Measurements from ENCODE around the gene LYRM4. TPM values are rescaled to one million over a fixed set of nuclear protein-coding genes. Genes with fewer than 3 reads are reported as not detected.
A peak's percentile ranks its signal among the peaks of the same experiment; 100 is the strongest.

The LYRM4 gene
- total RNA-seq, 3 donors from 2014 or later, result 49.2 to 50.6 (median 50.0) TPM

- no peak for DNase-seq
- H3K36me3 Mint-ChIP-seq (ENCODE audit: insufficient read depth), result peaks cover 15% of the 10 kb centered on the region
- H3K4me3 Mint-ChIP-seq, result no peak overlapping the region
- H3K27me3 Mint-ChIP-seq (ENCODE audit: low read depth), result no peaks in the 10 kb centered on the region
- no peaks in the 10 kb centered on the region for H3K9me3 Mint-ChIP-seq
- peaks cover 49% of the 10 kb centered on the region for H3K4me1 Mint-ChIP-seq (ENCODE audit: low read depth)
- no peak for ATAC-seq
Measured at GRCh38 chr6:5290097-5290496, 29.3 kb upstream of the LYRM4 start.

- Mint-ChIP-seq H3K36me3 (ENCODE audit: insufficient read depth) (peaks cover 14% of the 10 kb centered on the region), H3K4me1 (ENCODE audit: low read depth) (peaks cover 44% of the 10 kb centered on the region), H3K27me3 (ENCODE audit: low read depth) (no peaks in the 10 kb centered on the region), H3K4me3 (no peak overlapping the region), H3K9me3 (no peaks in the 10 kb centered on the region)
- DNase-seq, result no peak
- no peak for ATAC-seq
Measured at GRCh38 chr6:5287966-5288297, 27.2 kb upstream of the LYRM4 start.

- no peaks in the 10 kb centered on the region for H3K9me3 Mint-ChIP-seq
- peaks cover 38% of the 10 kb centered on the region for H3K4me1 Mint-ChIP-seq (ENCODE audit: low read depth)
- DNase-seq (no peak), ATAC-seq (no peak)
- no peaks in the 10 kb centered on the region for H3K27me3 Mint-ChIP-seq (ENCODE audit: low read depth)
- peaks cover 14% of the 10 kb centered on the region for H3K36me3 Mint-ChIP-seq (ENCODE audit: insufficient read depth)
- no peak overlapping the region for H3K4me3 Mint-ChIP-seq
Measured at GRCh38 chr6:5287205-5287965, 26.6 kb upstream of the LYRM4 start.

- Mint-ChIP-seq H3K27me3 (ENCODE audit: low read depth) (no peaks in the 10 kb centered on the region), H3K36me3 (ENCODE audit: insufficient read depth) (peaks cover 14% of the 10 kb centered on the region), H3K4me3 (no peak overlapping the region), H3K4me1 (ENCODE audit: low read depth) (peaks cover 36% of the 10 kb centered on the region), H3K9me3 (no peaks in the 10 kb centered on the region)
- no peak for DNase-seq
- ATAC-seq, result no peak
Measured at GRCh38 chr6:5286780-5287179, 26.0 kb upstream of the LYRM4 start.

GRCh38 chr6:5285526-5285925, 24.8 kb upstream of the LYRM4 start:
- no peak overlapping the region for H3K4me3 Mint-ChIP-seq
- ATAC-seq, result no peak
- DNase-seq, result no peak
- no peaks in the 10 kb centered on the region for H3K27me3 Mint-ChIP-seq (ENCODE audit: low read depth)
- peaks cover 14% of the 10 kb centered on the region for H3K36me3 Mint-ChIP-seq (ENCODE audit: insufficient read depth)
- H3K9me3 Mint-ChIP-seq, result no peaks in the 10 kb centered on the region
- H3K4me1 Mint-ChIP-seq (ENCODE audit: low read depth), result peaks cover 40% of the 10 kb centered on the region

- DNase-seq, result no peak
- H3K36me3 Mint-ChIP-seq (ENCODE audit: insufficient read depth), result peaks cover 14% of the 10 kb centered on the region
- peaks cover 44% of the 10 kb centered on the region for H3K4me1 Mint-ChIP-seq (ENCODE audit: low read depth)
- no peak overlapping the region for H3K4me3 Mint-ChIP-seq
- H3K9me3 Mint-ChIP-seq, result no peaks in the 10 kb centered on the region
- H3K27me3 Mint-ChIP-seq (ENCODE audit: low read depth), result no peaks in the 10 kb centered on the region
- ATAC-seq, result no peak
Measured at GRCh38 chr6:5285081-5285480, 24.3 kb upstream of the LYRM4 start.

GRCh38 chr6:5282191-5282623, 21.5 kb upstream of the LYRM4 start:
- no peak for ATAC-seq
- Mint-ChIP-seq H3K4me3 (no peak overlapping the region), H3K4me1 (ENCODE audit: low read depth) (peaks cover 49% of the 10 kb centered on the region), H3K27me3 (ENCODE audit: low read depth) (no peaks in the 10 kb centered on the region), H3K36me3 (ENCODE audit: insufficient read depth) (peaks cover 14% of the 10 kb centered on the region), H3K9me3 (no peaks in the 10 kb centered on the region)
- no peak for DNase-seq

GRCh38 chr6:5280920-5281319, 20.2 kb upstream of the LYRM4 start:
- no peak for ATAC-seq
- H3K4me1 Mint-ChIP-seq (ENCODE audit: low read depth), result peaks cover 49% of the 10 kb centered on the region
- H3K9me3 Mint-ChIP-seq, result no peaks in the 10 kb centered on the region
- H3K36me3 Mint-ChIP-seq (ENCODE audit: insufficient read depth), result peaks cover 11% of the 10 kb centered on the region
- no peak for DNase-seq
- H3K27me3 Mint-ChIP-seq (ENCODE audit: low read depth), result no peaks in the 10 kb centered on the region
- no peak overlapping the region for H3K4me3 Mint-ChIP-seq

GRCh38 chr6:5279891-5280338, 19.2 kb upstream of the LYRM4 start:
- peaks cover 16% of the 10 kb centered on the region for H3K36me3 Mint-ChIP-seq (ENCODE audit: insufficient read depth)
- H3K4me1 Mint-ChIP-seq (ENCODE audit: low read depth), result peaks cover 44% of the 10 kb centered on the region
- H3K27me3 Mint-ChIP-seq (ENCODE audit: low read depth), result no peaks in the 10 kb centered on the region
- peak; percentile 90 to 94 for ATAC-seq
- no peaks in the 10 kb centered on the region for H3K9me3 Mint-ChIP-seq
- H3K4me3 Mint-ChIP-seq, result no peak overlapping the region
- DNase-seq, result no peak

- H3K9me3 Mint-ChIP-seq, result no peaks in the 10 kb centered on the region
- no peak for ATAC-seq
- H3K27me3 Mint-ChIP-seq (ENCODE audit: low read depth), result no peaks in the 10 kb centered on the region
- DNase-seq, result no peak
- H3K36me3 Mint-ChIP-seq (ENCODE audit: insufficient read depth), result peaks cover 14% of the 10 kb centered on the region
- H3K4me3 Mint-ChIP-seq, result no peak overlapping the region
- H3K4me1 Mint-ChIP-seq (ENCODE audit: low read depth), result peaks cover 45% of the 10 kb centered on the region
Measured at GRCh38 chr6:5278565-5279120, 17.9 kb upstream of the LYRM4 start.

- DNase-seq (no peak), ATAC-seq (no peak)
- H3K9me3 Mint-ChIP-seq, result no peaks in the 10 kb centered on the region
- no peaks in the 10 kb centered on the region for H3K27me3 Mint-ChIP-seq (ENCODE audit: low read depth)
- H3K4me3 Mint-ChIP-seq, result no peak overlapping the region
- peaks cover 49% of the 10 kb centered on the region for H3K4me1 Mint-ChIP-seq (ENCODE audit: low read depth)
- peaks cover 18% of the 10 kb centered on the region for H3K36me3 Mint-ChIP-seq (ENCODE audit: insufficient read depth)
Measured at GRCh38 chr6:5278047-5278446, 17.3 kb upstream of the LYRM4 start.

- no peak overlapping the region for H3K4me3 Mint-ChIP-seq
- H3K27me3 Mint-ChIP-seq (ENCODE audit: low read depth), result no peaks in the 10 kb centered on the region
- H3K9me3 Mint-ChIP-seq, result no peaks in the 10 kb centered on the region
- DNase-seq (no peak), ATAC-seq (no peak)
- peaks cover 52% of the 10 kb centered on the region for H3K4me1 Mint-ChIP-seq (ENCODE audit: low read depth)
- peaks cover 21% of the 10 kb centered on the region for H3K36me3 Mint-ChIP-seq (ENCODE audit: insufficient read depth)
Measured at GRCh38 chr6:5277589-5277988, 16.8 kb upstream of the LYRM4 start.

- DNase-seq (no peak), ATAC-seq (no peak)
- peaks cover 22% of the 10 kb centered on the region for H3K36me3 Mint-ChIP-seq (ENCODE audit: insufficient read depth)
- no peaks in the 10 kb centered on the region for H3K9me3 Mint-ChIP-seq
- H3K4me1 Mint-ChIP-seq (ENCODE audit: low read depth), result peaks cover 45% of the 10 kb centered on the region
- no peak overlapping the region for H3K4me3 Mint-ChIP-seq
- H3K27me3 Mint-ChIP-seq (ENCODE audit: low read depth), result no peaks in the 10 kb centered on the region
Measured at GRCh38 chr6:5276581-5276980, 15.8 kb upstream of the LYRM4 start.

- Mint-ChIP-seq H3K9me3 (no peaks in the 10 kb centered on the region), H3K4me1 (ENCODE audit: low read depth) (peaks cover 42% of the 10 kb centered on the region), H3K4me3 (no peak overlapping the region), H3K36me3 (ENCODE audit: insufficient read depth) (peaks cover 29% of the 10 kb centered on the region), H3K27me3 (ENCODE audit: low read depth) (no peaks in the 10 kb centered on the region)
- ATAC-seq, result no peak
- no peak for DNase-seq
Measured at GRCh38 chr6:5275497-5275896, 14.7 kb upstream of the LYRM4 start.

- Mint-ChIP-seq H3K36me3 (ENCODE audit: insufficient read depth) (peaks cover 30% of the 10 kb centered on the region), H3K4me3 (no peak overlapping the region)
Measured at GRCh38 chr6:5274231-5274630, 13.5 kb upstream of the LYRM4 start.

More at GRCh38 chr6:5274231-5274630, 13.5 kb upstream of the LYRM4 start:
- H3K9me3 Mint-ChIP-seq, result no peaks in the 10 kb centered on the region
- no peak for ATAC-seq
- DNase-seq, result no peak
- peaks cover 31% of the 10 kb centered on the region for H3K4me1 Mint-ChIP-seq (ENCODE audit: low read depth)
- H3K27me3 Mint-ChIP-seq (ENCODE audit: low read depth), result no peaks in the 10 kb centered on the region
